Suprapubic skin (tissue), 4 donors: ENCODE data around the gene PRDM11. TPM values are rescaled to one million over a fixed set of nuclear protein-coding genes. Genes with fewer than 3 reads are reported as not detected.

Experiments used
- DNase-seq, 2 donors: peaks; one replicate each; pipeline ENCODE4 v3.0.0-alpha.2; 2019; ENCODE audit warnings: low spot score in 2 of 2
- H3K27ac ChIP-seq: fragments of 200-600 bp; sonication (generic); one replicate; pipeline ENCODE4 v1.5.1; 2019
- H3K27me3 ChIP-seq: fragments of 200-600 bp; sonication (generic); one replicate; pipeline ENCODE4 v1.5.1; 2019
- H3K36me3 ChIP-seq: fragments of 200-600 bp; sonication (generic); one replicate; pipeline ENCODE4 v1.5.1; 2019
- H3K4me1 ChIP-seq: fragments of 200-600 bp; sonication (generic); one replicate; pipeline ENCODE4 v1.5.1; 2019
- H3K4me3 ChIP-seq: fragments of 200-600 bp; sonication (generic); one replicate; pipeline ENCODE4 v1.5.1; 2019; ENCODE audit warnings: mild to moderate bottlenecking
- H3K9me3 ChIP-seq: fragments of 200-600 bp; sonication (generic); one replicate; pipeline ENCODE4 v1.5.1; 2019
- EP300 ChIP-seq: sonication (generic); formaldehyde crosslinking; IDR thresholded peaks from one replicate; pipeline ENCODE4 v1.6.1; 2017; ENCODE audit warnings: antibody characterized with exemption
- POLR2A ChIP-seq, 2 donors: fragments of 450-650 bp; IDR thresholded peaks; one replicate each; pipeline ENCODE4 v1.6.1; 2017; ENCODE audit warnings: antibody characterized with exemption in 2 of 2, mild to moderate bottlenecking in 2 of 2, moderate library complexity in 2 of 2
- POLR2AphosphoS5 ChIP-seq, 3 donors: sonication (generic); formaldehyde crosslinking; IDR thresholded peaks; one replicate each; pipeline ENCODE4 v1.6.1; 2017; ENCODE audit warnings: antibody characterized with exemption in 3 of 3
- WGBS: methylation state at CpG from one replicate; pipeline ENCODE4 v1.1.5; 2018; 5-methylcytosine and 5-hydroxymethylcytosine counted together
- total RNA-seq, 4 donors: library from RNA; depleted of rRNA; stranded (reverse); fragments of >200 nt; gene quantifications; one replicate each; pipeline ENCODE4 v1.1.0, GENCODE V29; 2016
- TF ChIP-seq, protein P1 (sequence below), 2 donors: fragments of 200-600 bp in 1 of 2; fragments of 450-650 bp in 1 of 2; sonication (generic) in 1 of 2; IDR thresholded peaks; one replicate each; pipeline ENCODE4 v1.5.1; 2016 to 2019; ENCODE audit warnings: antibody characterized with exemption in 2 of 2, mild to moderate bottlenecking in 1 of 2, moderate library complexity in 1 of 2

PRDM11 gene
- total RNA-seq, 4 donors from 2014 or later, result 9.1 to 11.9 (median 11.0) TPM

GRCh38 chr11:45278714-45279113, 132.3 kb downstream of the PRDM11 start:
- TF ChIP-seq POLR2A (IDR thresholded peaks at IDR 0.05) (no peak), POLR2AphosphoS5 (IDR thresholded peaks at IDR 0.05) (no peak), EP300 (no peak)
- TF ChIP-seq, protein P1, sequence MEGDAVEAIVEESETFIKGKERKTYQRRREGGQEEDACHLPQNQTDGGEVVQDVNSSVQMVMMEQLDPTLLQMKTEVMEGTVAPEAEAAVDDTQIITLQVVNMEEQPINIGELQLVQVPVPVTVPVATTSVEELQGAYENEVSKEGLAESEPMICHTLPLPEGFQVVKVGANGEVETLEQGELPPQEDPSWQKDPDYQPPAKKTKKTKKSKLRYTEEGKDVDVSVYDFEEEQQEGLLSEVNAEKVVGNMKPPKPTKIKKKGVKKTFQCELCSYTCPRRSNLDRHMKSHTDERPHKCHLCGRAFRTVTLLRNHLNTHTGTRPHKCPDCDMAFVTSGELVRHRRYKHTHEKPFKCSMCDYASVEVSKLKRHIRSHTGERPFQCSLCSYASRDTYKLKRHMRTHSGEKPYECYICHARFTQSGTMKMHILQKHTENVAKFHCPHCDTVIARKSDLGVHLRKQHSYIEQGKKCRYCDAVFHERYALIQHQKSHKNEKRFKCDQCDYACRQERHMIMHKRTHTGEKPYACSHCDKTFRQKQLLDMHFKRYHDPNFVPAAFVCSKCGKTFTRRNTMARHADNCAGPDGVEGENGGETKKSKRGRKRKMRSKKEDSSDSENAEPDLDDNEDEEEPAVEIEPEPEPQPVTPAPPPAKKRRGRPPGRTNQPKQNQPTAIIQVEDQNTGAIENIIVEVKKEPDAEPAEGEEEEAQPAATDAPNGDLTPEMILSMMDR (IDR thresholded peaks at IDR 0.05), result no peak
- Histone ChIP-seq H3K4me3 (no peak overlapping the region), H3K4me1 (peaks cover 3% of the 10 kb centered on the region), H3K9me3 (no peaks in the 10 kb centered on the region), H3K27me3 (peaks cover 18% of the 10 kb centered on the region), H3K36me3 (no peaks in the 10 kb centered on the region), H3K27ac (no peak overlapping the region)
- WGBS, result 62% methylated on average over 4 of the region's 4 CpGs
- DNase-seq, result no peak

GRCh38 chr11:45279645-45280044, 133.2 kb downstream of the PRDM11 start:
- Histone ChIP-seq H3K36me3 (no peaks in the 10 kb centered on the region), H3K9me3 (no peaks in the 10 kb centered on the region), H3K4me3 (no peak overlapping the region), H3K27me3 (peaks cover 26% of the 10 kb centered on the region), H3K4me1 (peaks cover 3% of the 10 kb centered on the region), H3K27ac (no peak overlapping the region)
- 95% methylated on average over 2 of the region's 2 CpGs for whole genome bisulfite sequencing
- TF ChIP-seq, protein P1 (IDR thresholded peaks at IDR 0.05), result no peak
- TF ChIP-seq POLR2AphosphoS5 (IDR thresholded peaks at IDR 0.05) (no peak), EP300 (no peak), POLR2A (IDR thresholded peaks at IDR 0.05) (no peak)
- DNase-seq, result no peak

GRCh38 chr11:45280449-45280848, 134.0 kb downstream of the PRDM11 start:
- no peak overlapping the region for H3K27ac ChIP-seq
- TF ChIP-seq, protein P1 (IDR thresholded peaks at IDR 0.05), result no peak
- peaks cover 33% of the 10 kb centered on the region for H3K27me3 ChIP-seq
- no peaks in the 10 kb centered on the region for H3K9me3 ChIP-seq
- WGBS, result 54% methylated on average over 3 of the region's 3 CpGs
- no peaks in the 10 kb centered on the region for H3K4me1 ChIP-seq
- no peaks in the 10 kb centered on the region for H3K36me3 ChIP-seq
- no peak overlapping the region for H3K4me3 ChIP-seq
- no peak for DNase-seq

GRCh38 chr11:45282081-45282480, 135.6 kb downstream of the PRDM11 start:
- H3K4me1 ChIP-seq, result peaks cover 8% of the 10 kb centered on the region
- DNase-seq, result no peak
- peaks cover 46% of the 10 kb centered on the region for H3K27me3 ChIP-seq
- no peaks in the 10 kb centered on the region for H3K9me3 ChIP-seq
- 87% methylated on average over 6 of the region's 6 CpGs for WGBS
- TF ChIP-seq EP300 (no peak), POLR2AphosphoS5 (IDR thresholded peaks at IDR 0.05) (no peak), POLR2A (IDR thresholded peaks at IDR 0.05) (no peak)
- TF ChIP-seq, protein P1 (IDR thresholded peaks at IDR 0.05), result no peak
- no peaks in the 10 kb centered on the region for H3K36me3 ChIP-seq
- H3K27ac ChIP-seq, result no peak overlapping the region
- H3K4me3 ChIP-seq, result no peak overlapping the region

Other genes with a start within 250 kb of the PRDM11 start
- 10 to 100 TPM; 58.0 to 91.5 (median 70.6) TPM for gene TP53I11, start 195.8 kb upstream of the PRDM11 start, total RNA-seq
- 1 to 10 TPM in 2 of 4 donors, not detected in 2; 1.8 to 4.6 TPM for gene SYT13, start 139.7 kb downstream of the PRDM11 start, total RNA-seq